ENCODE measurements around the gene CAV2.

DNA sequence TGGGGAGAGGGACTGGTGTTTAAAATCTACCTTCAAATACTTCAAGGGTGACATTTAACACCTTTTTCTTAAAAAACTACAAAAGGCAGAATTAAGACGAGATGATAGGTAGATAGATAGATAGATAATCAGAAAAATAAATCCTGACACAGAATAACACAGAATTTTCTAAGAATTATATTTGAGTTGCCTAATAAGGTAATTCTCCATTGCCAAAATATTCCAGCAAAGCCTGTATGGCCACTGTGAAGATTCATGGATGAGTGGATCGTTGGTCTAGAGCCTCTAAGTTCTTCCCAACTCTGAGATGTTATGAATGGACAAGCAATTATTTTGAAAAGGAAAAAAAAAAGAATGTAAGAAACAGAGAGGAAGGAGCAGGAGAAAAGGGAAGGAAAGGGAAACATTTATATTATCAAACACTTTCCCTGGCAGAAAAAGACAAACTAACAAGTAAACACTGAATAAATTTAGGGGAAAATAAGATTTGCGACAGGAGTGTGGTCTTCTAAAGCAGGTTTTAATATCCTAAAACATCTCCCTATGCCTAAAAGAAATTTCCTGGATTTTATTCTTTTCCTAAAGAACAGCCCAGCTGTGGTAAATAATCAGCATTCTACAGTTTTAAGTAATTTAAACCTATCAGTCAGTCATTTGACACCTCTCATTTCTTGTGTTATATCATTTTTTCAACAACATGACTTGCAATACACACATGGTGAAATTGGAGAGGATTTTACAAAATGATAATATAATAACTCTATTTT, 7.5 kb upstream of the CAV2 start:
- TF ChIP-seq, protein P1, sequence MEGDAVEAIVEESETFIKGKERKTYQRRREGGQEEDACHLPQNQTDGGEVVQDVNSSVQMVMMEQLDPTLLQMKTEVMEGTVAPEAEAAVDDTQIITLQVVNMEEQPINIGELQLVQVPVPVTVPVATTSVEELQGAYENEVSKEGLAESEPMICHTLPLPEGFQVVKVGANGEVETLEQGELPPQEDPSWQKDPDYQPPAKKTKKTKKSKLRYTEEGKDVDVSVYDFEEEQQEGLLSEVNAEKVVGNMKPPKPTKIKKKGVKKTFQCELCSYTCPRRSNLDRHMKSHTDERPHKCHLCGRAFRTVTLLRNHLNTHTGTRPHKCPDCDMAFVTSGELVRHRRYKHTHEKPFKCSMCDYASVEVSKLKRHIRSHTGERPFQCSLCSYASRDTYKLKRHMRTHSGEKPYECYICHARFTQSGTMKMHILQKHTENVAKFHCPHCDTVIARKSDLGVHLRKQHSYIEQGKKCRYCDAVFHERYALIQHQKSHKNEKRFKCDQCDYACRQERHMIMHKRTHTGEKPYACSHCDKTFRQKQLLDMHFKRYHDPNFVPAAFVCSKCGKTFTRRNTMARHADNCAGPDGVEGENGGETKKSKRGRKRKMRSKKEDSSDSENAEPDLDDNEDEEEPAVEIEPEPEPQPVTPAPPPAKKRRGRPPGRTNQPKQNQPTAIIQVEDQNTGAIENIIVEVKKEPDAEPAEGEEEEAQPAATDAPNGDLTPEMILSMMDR (IDR thresholded peaks at IDR 0.05) = no peak
- TF ChIP-seq POLR2A (IDR thresholded peaks at IDR 0.05) = no peak

All from testis (tissue), 2 donors.